ENCODE data around the gene CSHL1. TPM values are rescaled to one million over a fixed set of nuclear protein-coding genes. Genes with fewer than 3 reads are reported as not detected.

The CSHL1 gene
- polyA plus RNA-seq, 2 of the 4 experiments (the other 2 are of a cell fraction) = not detected

- 82% methylated on average over 6 of the region's 6 CpGs for WGBS (ENCODE audit: missing lambda C conversion rate)
- POLR2A ChIA-PET = interaction anchor here (0.5 to 1.2 kb wide), 4 partner anchors 13 to 361 kb away, joined by 3 to 6 read pairs (median 4); no protein-coding TSS in a partner anchor
- no peak overlapping the region for H3K4me3 ChIP-seq
Observed at GRCh38 chr17:63945784-63946439, 34.9 kb upstream of the CSHL1 start.

DNA sequence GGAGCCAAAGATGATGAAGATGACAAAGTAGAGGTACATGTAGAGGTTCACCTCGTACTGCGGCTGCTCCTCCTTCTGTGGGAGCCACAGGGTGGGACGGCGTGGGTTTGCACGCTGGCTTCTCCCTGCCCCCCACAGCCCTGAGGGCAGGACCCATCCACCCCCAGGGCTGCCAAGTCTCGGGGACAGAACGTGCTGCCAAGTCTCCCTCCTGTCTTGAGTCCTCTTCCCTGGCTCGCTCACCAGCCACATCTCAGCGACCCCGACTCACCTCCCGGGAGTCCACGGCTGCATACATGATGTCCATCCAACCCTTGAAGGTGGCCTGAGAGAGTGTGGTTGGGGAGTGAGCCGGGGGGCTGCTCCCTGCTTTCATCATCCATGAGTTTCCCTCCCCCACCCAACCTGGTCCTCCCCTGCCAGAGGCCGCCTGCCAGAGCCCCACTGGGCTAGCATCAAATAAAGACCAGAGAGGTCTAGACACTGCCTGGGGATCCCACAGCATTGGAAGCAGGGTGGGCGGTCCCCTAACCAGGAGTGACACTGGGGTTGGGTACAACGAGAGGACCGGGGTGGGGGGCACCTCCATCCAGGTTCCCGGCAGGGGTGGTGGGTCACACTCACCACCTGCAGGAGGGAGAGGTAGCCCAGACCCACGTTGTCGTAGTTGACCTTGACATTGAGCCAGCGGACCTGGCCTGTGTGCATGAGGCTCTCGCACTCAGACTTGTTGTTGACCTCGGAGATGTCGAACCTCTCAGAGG is 33.9 kb upstream of the CSHL1 start:
- ChIA-PET POLR2A (no interaction called here), CTCF (interaction anchor here (0.6 to 5.1 kb wide), 18 partner anchors 10 to 196 kb away, joined by 3 to 90 read pairs (median 16); partner anchors contain the start of genes CD79B, CSHL1, ERN1 and GH1)
- no peak overlapping the region for H3K4me3 ChIP-seq
- FAIRE-seq = no peak
- H3K27ac ChIP-seq = no peak overlapping the region
- no peaks in the 10 kb centered on the region for H3K4me1 ChIP-seq
- DNase-seq (ENCODE audit: low read depth in 1 of 2, low spot score in 1 of 2) = no peak
- no peak overlapping the region for H3K4me2 ChIP-seq
- no peak for ATAC-seq
- 66% methylated on average over 21 of the region's 24 CpGs for WGBS (ENCODE audit: missing lambda C conversion rate)
- no peaks in the 10 kb centered on the region for H3K9me3 ChIP-seq
- no peak for TF ChIP-seq E2F6 (IDR thresholded peaks at IDR 0.05; ENCODE audit: borderline replicate concordance, low read depth)
- TF ChIP-seq CTCF (IDR thresholded peaks at IDR 0.05) = no peak
- no peak for TF ChIP-seq JUNB (IDR thresholded peaks at IDR 0.05)
- no peak for TF ChIP-seq ELK1 (IDR thresholded peaks at IDR 0.05; ENCODE audit: low read depth, low read length)
- no peak for TF ChIP-seq RAD21 (conservative IDR thresholded peaks at IDR 0.05 in 1 of 2, IDR thresholded peaks at IDR 0.05 in 1 of 2)
- no peak for TF ChIP-seq BCL3 (IDR thresholded peaks at IDR 0.05)
- TF ChIP-seq FOSB (CRISPR knock-in tag; IDR thresholded peaks at IDR 0.05) = no peak
- TF ChIP-seq TFCP2L1 (CRISPR knock-in tag; IDR thresholded peaks at IDR 0.05) = no peak
- no peak for TF ChIP-seq FOXS1 (CRISPR knock-in tag; IDR thresholded peaks at IDR 0.05)
- no peak for TF ChIP-seq GATA3 (IDR thresholded peaks at IDR 0.05; ENCODE audit: borderline replicate concordance)
- no peak for TF ChIP-seq POLR2AphosphoS2 (conservative IDR thresholded peaks at IDR 0.05; ENCODE audit: low read length)
- TF ChIP-seq NFE2L2 (conservative IDR thresholded peaks at IDR 0.05; ENCODE audit: low read length) = no peak
- TF ChIP-seq, protein P1, sequence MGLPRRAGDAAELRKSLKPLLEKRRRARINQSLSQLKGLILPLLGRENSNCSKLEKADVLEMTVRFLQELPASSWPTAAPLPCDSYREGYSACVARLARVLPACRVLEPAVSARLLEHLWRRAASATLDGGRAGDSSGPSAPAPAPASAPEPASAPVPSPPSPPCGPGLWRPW (IDR thresholded peaks at IDR 0.05) = no peak
- no peak for TF ChIP-seq ZC3H11A (IDR thresholded peaks at IDR 0.05)
- TF ChIP-seq CEBPB (IDR thresholded peaks at IDR 0.05) = no peak
- TF ChIP-seq, protein P2, sequence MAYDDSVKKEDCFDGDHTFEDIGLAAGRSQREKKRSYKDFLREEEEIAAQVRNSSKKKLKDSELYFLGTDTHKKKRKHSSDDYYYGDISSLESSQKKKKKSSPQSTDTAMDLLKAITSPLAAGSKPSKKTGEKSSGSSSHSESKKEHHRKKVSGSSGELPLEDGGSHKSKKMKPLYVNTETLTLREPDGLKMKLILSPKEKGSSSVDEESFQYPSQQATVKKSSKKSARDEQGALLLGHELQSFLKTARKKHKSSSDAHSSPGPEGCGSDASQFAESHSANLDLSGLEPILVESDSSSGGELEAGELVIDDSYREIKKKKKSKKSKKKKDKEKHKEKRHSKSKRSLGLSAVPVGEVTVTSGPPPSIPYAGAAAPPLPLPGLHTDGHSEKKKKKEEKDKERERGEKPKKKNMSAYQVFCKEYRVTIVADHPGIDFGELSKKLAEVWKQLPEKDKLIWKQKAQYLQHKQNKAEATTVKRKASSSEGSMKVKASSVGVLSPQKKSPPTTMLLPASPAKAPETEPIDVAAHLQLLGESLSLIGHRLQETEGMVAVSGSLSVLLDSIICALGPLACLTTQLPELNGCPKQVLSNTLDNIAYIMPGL (CRISPR knock-in tag; IDR thresholded peaks at IDR 0.05; ENCODE audit: borderline replicate concordance) = no peak

More at GRCh38 chr17:63945784-63946439, 34.9 kb upstream of the CSHL1 start:
- Histone ChIP-seq H3K4me2 (no peak overlapping the region), H3K4me1 (no peaks in the 10 kb centered on the region), H3K27ac (no peak overlapping the region), H3K9me3 (no peaks in the 10 kb centered on the region)
- FAIRE-seq (no peak), DNase-seq (ENCODE audit: low read depth in 1 of 2, low spot score in 1 of 2) (no peak), ATAC-seq (0 out of 6 replicates have a peak, but pooled peaks of 1 of the 2 experiments have one; percentile 4)
- CTCF ChIA-PET = interaction anchor here (0.6 to 5.1 kb wide), 50 partner anchors 8 to 993 kb away, joined by 3 to 90 read pairs (median 6); partner anchors contain the start of genes CD79B, CSHL1, ERN1 and GH1
- TF ChIP-seq RNF2 (IDR thresholded peaks at IDR 0.05; ENCODE audit: borderline replicate concordance, low read depth) = no peak
- TF ChIP-seq EP300 (IDR thresholded peaks at IDR 0.05) = no peak
- no peak for TF ChIP-seq BHLHE40 (IDR thresholded peaks at IDR 0.05; ENCODE audit: low read depth, low read length)
- TF ChIP-seq ZNF302 (CRISPR knock-in tag; IDR thresholded peaks at IDR 0.05) = no peak
- TF ChIP-seq RARB (CRISPR knock-in tag; IDR thresholded peaks at IDR 0.05) = no peak
- TF ChIP-seq HEYL (CRISPR knock-in tag; IDR thresholded peaks at IDR 0.05) = no peak
- no peak for TF ChIP-seq CHD2 (IDR thresholded peaks at IDR 0.05; ENCODE audit: low read length, partially characterized antibody)
- no peak for TF ChIP-seq NFE2L2 (conservative IDR thresholded peaks at IDR 0.05; ENCODE audit: low read length)
- TF ChIP-seq SMC3 (IDR thresholded peaks at IDR 0.05) = no peak
- no peak for TF ChIP-seq KDM5A (IDR thresholded peaks at IDR 0.05)
- TF ChIP-seq NR3C1 (IDR thresholded peaks at IDR 0.05) = no peak
- TF ChIP-seq, protein P3, sequence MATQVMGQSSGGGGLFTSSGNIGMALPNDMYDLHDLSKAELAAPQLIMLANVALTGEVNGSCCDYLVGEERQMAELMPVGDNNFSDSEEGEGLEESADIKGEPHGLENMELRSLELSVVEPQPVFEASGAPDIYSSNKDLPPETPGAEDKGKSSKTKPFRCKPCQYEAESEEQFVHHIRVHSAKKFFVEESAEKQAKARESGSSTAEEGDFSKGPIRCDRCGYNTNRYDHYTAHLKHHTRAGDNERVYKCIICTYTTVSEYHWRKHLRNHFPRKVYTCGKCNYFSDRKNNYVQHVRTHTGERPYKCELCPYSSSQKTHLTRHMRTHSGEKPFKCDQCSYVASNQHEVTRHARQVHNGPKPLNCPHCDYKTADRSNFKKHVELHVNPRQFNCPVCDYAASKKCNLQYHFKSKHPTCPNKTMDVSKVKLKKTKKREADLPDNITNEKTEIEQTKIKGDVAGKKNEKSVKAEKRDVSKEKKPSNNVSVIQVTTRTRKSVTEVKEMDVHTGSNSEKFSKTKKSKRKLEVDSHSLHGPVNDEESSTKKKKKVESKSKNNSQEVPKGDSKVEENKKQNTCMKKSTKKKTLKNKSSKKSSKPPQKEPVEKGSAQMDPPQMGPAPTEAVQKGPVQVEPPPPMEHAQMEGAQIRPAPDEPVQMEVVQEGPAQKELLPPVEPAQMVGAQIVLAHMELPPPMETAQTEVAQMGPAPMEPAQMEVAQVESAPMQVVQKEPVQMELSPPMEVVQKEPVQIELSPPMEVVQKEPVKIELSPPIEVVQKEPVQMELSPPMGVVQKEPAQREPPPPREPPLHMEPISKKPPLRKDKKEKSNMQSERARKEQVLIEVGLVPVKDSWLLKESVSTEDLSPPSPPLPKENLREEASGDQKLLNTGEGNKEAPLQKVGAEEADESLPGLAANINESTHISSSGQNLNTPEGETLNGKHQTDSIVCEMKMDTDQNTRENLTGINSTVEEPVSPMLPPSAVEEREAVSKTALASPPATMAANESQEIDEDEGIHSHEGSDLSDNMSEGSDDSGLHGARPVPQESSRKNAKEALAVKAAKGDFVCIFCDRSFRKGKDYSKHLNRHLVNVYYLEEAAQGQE (IDR thresholded peaks at IDR 0.05) = no peak
- no peak for TF ChIP-seq ESRRA (IDR thresholded peaks at IDR 0.05; ENCODE audit: borderline replicate concordance, low read length)
- TF ChIP-seq MAZ (IDR thresholded peaks at IDR 0.05; ENCODE audit: borderline replicate concordance, low read depth, low read length) = no peak

All from A549 (cell line).